CD4-positive, alpha-beta T cell (primary cell): ENCODE data around the gene PCDH9. TPM values are rescaled to one million over a fixed set of nuclear protein-coding genes. Genes with fewer than 3 reads are reported as not detected.

Source experiments
- ATAC-seq: fragments of 200-7000 bp; cut with Tn5 transposase; one replicate; pipeline ENCODE4 v1.10.0; 2022; ENCODE audit warnings: mild to moderate bottlenecking; ENCODE audit not compliant: poor library complexity
- CTCF ChIA-PET: fragments of 350-600 bp; sonication (Branson Sonifier 250); formaldehyde crosslinking; loops from one replicate; lab custom pipeline; 2021; ENCODE audit warnings: antibody characterized with exemption, inconsistent platforms; lab: Charles Lee
- POLR2A ChIA-PET: fragments of 350-600 bp; sonication (Branson Sonifier 250); formaldehyde crosslinking; loops from one replicate; lab custom pipeline; 2021; ENCODE audit warnings: antibody characterized with exemption, inconsistent platforms; lab: Charles Lee
- DNase-seq, 14 experiments: peaks; one replicate each; pipeline ENCODE4 v3.0.0-alpha.2; 2013 to 2020; ENCODE audit warnings: mixed read lengths in 2 of 14
- H3K27ac ChIP-seq, 2 donors: one replicate each; pipeline versions ENCODE4 v1.5.1 to v1.7.0; 2013; ENCODE audit warnings: low read length in 2 of 2, low read depth in 1 of 2, mild to moderate bottlenecking in 1 of 2
- H3K27me3 ChIP-seq, 2 experiments: 1 replicate in 1 of 2; 2 replicates in 1 of 2; pipeline versions ENCODE4 v1.6.1 to v1.7.0; 2013; ENCODE audit warnings: low read length in 2 of 2, control low read depth in 1 of 2, mild to moderate bottlenecking in 1 of 2, moderate library complexity in 1 of 2; ENCODE audit not compliant: insufficient read depth in 2 of 2, control insufficient read depth in 1 of 2
- H3K36me3 ChIP-seq: one replicate; pipeline ENCODE4 v1.6.1; 2013; ENCODE audit warnings: low read length, control low read depth; ENCODE audit not compliant: insufficient read depth
- H3K4me1 ChIP-seq: one replicate; pipeline ENCODE4 v1.6.1; 2013; ENCODE audit warnings: low read length, control low read depth; ENCODE audit not compliant: insufficient read depth
- H3K4me3 ChIP-seq: one replicate; pipeline ENCODE4 v1.5.1; 2013; ENCODE audit warnings: mild to moderate bottlenecking, low read length, moderate library complexity
- H3K9me3 ChIP-seq, 2 experiments: 1 replicate in 1 of 2; 2 replicates in 1 of 2; pipeline versions ENCODE4 v1.6.1 to v1.7.0; 2013; ENCODE audit warnings: low read length in 2 of 2, mild to moderate bottlenecking in 2 of 2, control low read depth in 1 of 2, moderate library complexity in 1 of 2; ENCODE audit not compliant: control insufficient read depth in 1 of 2, insufficient read depth in 1 of 2
- H3K27ac Mint-ChIP-seq: one replicate; pipeline ENCODE4 v1.8.0; 2020; ENCODE audit warnings: mixed read lengths
- H3K27me3 Mint-ChIP-seq: one replicate; pipeline ENCODE4 v1.8.0; 2021; ENCODE audit warnings: mixed read lengths
- H3K36me3 Mint-ChIP-seq: one replicate; pipeline ENCODE4 v1.8.0; 2021; ENCODE audit warnings: low read depth, mixed read lengths
- H3K4me1 Mint-ChIP-seq: one replicate; pipeline ENCODE4 v1.8.0; 2021; ENCODE audit warnings: low read depth, mixed read lengths
- H3K4me3 Mint-ChIP-seq: one replicate; pipeline ENCODE4 v1.8.0; 2020; ENCODE audit warnings: mild to moderate bottlenecking, mixed read lengths
- H3K9me3 Mint-ChIP-seq: one replicate; pipeline ENCODE4 v1.8.0; 2020; ENCODE audit warnings: mixed read lengths
- CTCF ChIP-seq: fragments of 200-600 bp; IDR thresholded peaks from one replicate; pipeline ENCODE4 v1.8.0; 2022; ENCODE audit warnings: antibody characterized with exemption, mild to moderate bottlenecking
- intact Hi-C, 2 experiments: fragments of 100-400 bp; cut with DNase I in 1 of 2; cut with micrococcal nuclease in 1 of 2; formaldehyde crosslinking; loops; one replicate each; pipeline versions ENCODE4 v1.15.1 to v1.9.0; 2023 to 2025; cut with DNase I, micrococcal nuclease
- total RNA-seq, 174 experiments: library from RNA in 2 of 174; stranded (reverse) in 2 of 174; gene quantifications; one replicate each; pipeline ENCODE4 v1.2.3 and lab custom pipeline; 2021 to 2026

The PCDH9 gene
- total RNA-seq, 2 experiments from 2014 or later, result 0.08 to 0.19 TPM

DNA sequence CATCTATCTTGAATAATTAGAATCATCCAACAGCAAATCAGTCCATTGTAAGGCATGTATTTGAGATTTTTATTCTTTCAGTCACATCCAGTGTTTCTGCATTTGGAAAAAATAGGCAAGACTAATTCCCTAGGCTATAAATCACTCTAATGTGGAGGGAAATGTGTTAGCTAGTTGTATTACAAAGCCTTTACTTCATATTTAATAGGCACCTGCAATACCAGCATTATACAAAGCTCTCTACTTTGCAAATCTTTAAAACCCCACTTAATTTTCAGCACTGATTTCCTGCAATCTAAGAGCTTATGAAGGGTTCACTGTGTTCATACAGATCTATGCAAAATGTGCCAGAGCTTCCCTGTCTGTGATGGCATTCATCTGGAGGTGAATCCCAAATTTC is 12.3 kb downstream of the PCDH9 start:
- Histone ChIP-seq H3K4me1 (no peaks in the 10 kb centered on the region), H3K4me3 (no peak overlapping the region), H3K9me3 (no peaks in the 10 kb centered on the region), H3K36me3 (no peaks in the 10 kb centered on the region), H3K27me3 (no peaks in the 10 kb centered on the region), H3K27ac (no peak overlapping the region)
- ChIA-PET POLR2A (no interaction called here), CTCF (no interaction called here)
- Mint-ChIP-seq H3K27ac (no peak overlapping the region), H3K9me3 (no peaks in the 10 kb centered on the region), H3K36me3 (no peaks in the 10 kb centered on the region), H3K4me3 (no peak overlapping the region), H3K4me1 (no peaks in the 10 kb centered on the region), H3K27me3 (no peaks in the 10 kb centered on the region)
- no peak for ATAC-seq
- DNase-seq, result no peak
- no peak for TF ChIP-seq CTCF
- intact Hi-C loops, result no loop called here

DNA sequence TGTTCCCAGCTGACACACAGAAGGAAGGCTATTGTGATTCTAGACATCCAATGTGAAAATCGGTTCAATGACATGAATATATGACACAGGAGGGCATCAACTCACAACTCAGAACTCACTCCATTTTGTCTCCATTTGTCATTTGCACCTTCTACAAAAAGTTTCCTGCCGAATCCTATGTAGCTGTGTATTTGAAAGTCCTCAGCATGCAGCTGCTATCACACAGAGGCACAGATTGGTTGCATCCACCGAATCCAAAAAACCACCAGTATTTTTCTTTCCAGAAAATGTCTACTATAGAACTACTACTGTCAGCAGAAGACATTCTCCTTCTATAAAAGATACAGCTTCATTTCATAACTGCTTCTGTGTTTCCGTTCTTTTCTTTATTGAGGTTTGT is 13.3 kb downstream of the PCDH9 start:
- ChIA-PET POLR2A (no interaction called here), CTCF (no interaction called here)
- Mint-ChIP-seq H3K4me3 (no peak overlapping the region), H3K27me3 (no peaks in the 10 kb centered on the region), H3K36me3 (no peaks in the 10 kb centered on the region), H3K4me1 (no peaks in the 10 kb centered on the region), H3K9me3 (no peaks in the 10 kb centered on the region), H3K27ac (no peak overlapping the region)
- Histone ChIP-seq H3K4me3 (no peak overlapping the region), H3K36me3 (no peaks in the 10 kb centered on the region), H3K27me3 (no peaks in the 10 kb centered on the region), H3K9me3 (no peaks in the 10 kb centered on the region), H3K4me1 (no peaks in the 10 kb centered on the region), H3K27ac (no peak overlapping the region)
- DNase-seq (no peak), ATAC-seq (no peak)
- intact Hi-C loops, result no loop called here
- TF ChIP-seq CTCF, result no peak

DNA sequence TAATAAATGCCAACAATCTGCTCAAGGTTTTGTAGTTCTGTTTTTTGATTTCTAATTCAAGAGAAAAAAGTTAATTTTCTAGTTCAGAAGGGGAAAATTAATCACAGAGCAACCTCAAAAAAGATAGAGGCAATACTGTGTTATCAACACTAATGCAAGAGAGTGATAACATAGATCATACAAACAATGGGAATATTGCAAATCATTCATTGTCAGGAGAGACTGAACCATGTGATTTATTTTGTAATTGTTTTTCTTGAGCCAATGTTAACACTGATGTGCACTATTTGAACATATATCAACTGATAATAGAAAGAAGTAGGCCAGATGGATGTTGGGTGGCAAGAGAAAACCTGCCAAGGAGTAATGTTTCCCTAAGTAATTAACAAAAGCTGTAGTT is 19.9 kb downstream of the PCDH9 start:
- Histone ChIP-seq H3K27me3 (no peaks in the 10 kb centered on the region), H3K36me3 (no peaks in the 10 kb centered on the region), H3K27ac (no peak overlapping the region), H3K4me3 (no peak overlapping the region), H3K9me3 (no peaks in the 10 kb centered on the region), H3K4me1 (no peaks in the 10 kb centered on the region)
- H3K36me3 Mint-ChIP-seq, result no peaks in the 10 kb centered on the region
- ChIA-PET POLR2A (no interaction called here), CTCF (no interaction called here)
- ATAC-seq, result no peak
- H3K27me3 Mint-ChIP-seq, result no peaks in the 10 kb centered on the region
- no peak for TF ChIP-seq CTCF
- intact Hi-C loops, result no loop called here
- no peak overlapping the region for H3K27ac Mint-ChIP-seq
- no peak overlapping the region for H3K4me3 Mint-ChIP-seq
- H3K4me1 Mint-ChIP-seq, result no peaks in the 10 kb centered on the region
- no peaks in the 10 kb centered on the region for H3K9me3 Mint-ChIP-seq
- no peak for DNase-seq
